ENCODE results near the gene SPINK6. TPM values are rescaled to one million over a fixed set of nuclear protein-coding genes. Genes with fewer than 3 reads are reported as not detected.

The SPINK6 gene
- total and polyA plus RNA-seq, 2 of the 4 experiments (the other 2 are of a cell fraction) = not detected

DNA sequence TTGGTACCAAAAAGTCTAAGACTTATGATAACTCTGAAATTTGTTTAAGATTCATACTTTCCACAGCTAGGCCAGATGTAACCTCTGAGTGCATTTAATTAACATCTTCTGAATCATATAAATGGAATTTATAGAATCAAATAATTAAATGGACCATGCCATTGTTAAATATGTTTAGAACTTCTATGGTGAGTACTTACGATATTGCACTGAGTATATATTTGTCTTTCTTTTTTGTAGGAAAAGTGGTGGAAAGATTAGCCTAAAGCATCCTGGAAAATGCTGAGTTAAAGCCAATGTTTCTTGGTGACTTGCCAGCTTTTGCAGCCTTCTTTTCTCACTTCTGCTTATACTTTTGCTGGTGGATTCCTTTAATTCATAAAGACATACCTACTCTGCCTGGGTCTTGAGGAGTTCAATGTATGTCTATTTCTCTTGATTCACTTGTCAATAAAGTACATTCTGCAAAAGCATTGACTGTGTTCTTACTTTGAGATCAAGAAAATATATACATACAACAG is 11.9 kb downstream of the SPINK6 start:
- Histone ChIP-seq H3K4me2 (ENCODE audit: low read depth, low read length) (no peak overlapping the region), H3K9ac (ENCODE audit: low read depth, low read length) (no peak overlapping the region), H3K27ac (ENCODE audit: insufficient read depth, low read length) (no peak overlapping the region), H3K14ac (replicated peaks; ENCODE audit: low read depth, low read length) (no peak overlapping the region), H3K4me1 (ENCODE audit: control insufficient read depth, insufficient read depth, low read length) (no peaks in the 10 kb centered on the region), H3K79me1 (ENCODE audit: low read depth in 1 of 2, low read length in 2 of 2) (no peaks in the 10 kb centered on the region), H2BK120ac (ENCODE audit: low read depth, low read length) (no peak overlapping the region), H4K8ac (ENCODE audit: low read depth in 2 of 2, low read length in 2 of 2) (no peak overlapping the region), H3K9me3 (ENCODE audit: control insufficient read depth, insufficient read depth, low read length) (no peaks in the 10 kb centered on the region), H2BK20ac (ENCODE audit: low read depth, low read length) (no peak overlapping the region), H3K4me3 (ENCODE audit: insufficient read depth, low read depth, low read length) (no peak overlapping the region), H3K56ac (ENCODE audit: extremely low read depth, insufficient read depth, low read length) (no peak overlapping the region), H2AK5ac (ENCODE audit: low read depth, low read length) (no peak overlapping the region), H3K4ac (ENCODE audit: low read depth, low read length) (no peak overlapping the region), H4K91ac (ENCODE audit: insufficient read depth, low read depth, low read length) (no peak overlapping the region), H3K23ac (ENCODE audit: low read depth, low read length) (no peak overlapping the region), H2AK9ac (replicated peaks; ENCODE audit: low read depth, low read length, poor library complexity) (no peak overlapping the region), H3K27me3 (ENCODE audit: control insufficient read depth, insufficient read depth, low read length) (no peaks in the 10 kb centered on the region), H3K18ac (ENCODE audit: low read depth, low read length) (no peak overlapping the region), H2BK5ac (ENCODE audit: low read depth, low read length, poor library complexity, severe bottlenecking) (no peak overlapping the region), H2AFZ (replicated peaks; ENCODE audit: low read length, poor library complexity) (no peak overlapping the region), H3K9me1 (ENCODE audit: insufficient read depth, low read length) (no peaks in the 10 kb centered on the region), H4K5ac (ENCODE audit: low read depth, low read length) (no peak overlapping the region), H3K36me3 (ENCODE audit: control insufficient read depth, insufficient read depth, low read length) (no peaks in the 10 kb centered on the region), H4K20me1 (ENCODE audit: insufficient read depth, low read length) (no peaks in the 10 kb centered on the region), H2BK15ac (ENCODE audit: low read depth, low read length) (no peak overlapping the region)
- dilution Hi-C loops (cut with HindIII; ENCODE audit: low sequenced_read_pairs, unreplicated experiment) (no loop called here), in situ Hi-C loops (cut with MboI; ENCODE audit: low sequenced_read_pairs) (no loop called here), intact Hi-C loops (cut with micrococcal nuclease) (no loop called here)
- ATAC-seq (ENCODE audit: low read depth) (no peak), DNase-seq (no peak)
- WGBS, 2 experiments (ENCODE audit: extremely low coverage in 2 of 2, insufficient read length in 1 of 2) = no CpG with 5 or more reads among the region's 1 CpG
- TF ChIP-seq FOS (IDR thresholded peaks at IDR 0.05; ENCODE audit: low read depth, low read length) (no peak), RCOR1 (IDR thresholded peaks at IDR 0.05; ENCODE audit: insufficient replicate concordance, low read length) (no peak), CEBPB (IDR thresholded peaks at IDR 0.05; ENCODE audit: low read depth, low read length) (no peak), NFE2L2 (IDR thresholded peaks at IDR 0.05; ENCODE audit: low read depth, low read length) (no peak), CHD1 (IDR thresholded peaks at IDR 0.05; ENCODE audit: low read depth, low read length) (no peak), SMC3 (IDR thresholded peaks at IDR 0.05; ENCODE audit: low read depth, low read length) (no peak), RFX5 (IDR thresholded peaks at IDR 0.05; ENCODE audit: low read depth, low read length) (no peak)
- TF ChIP-seq, protein P1, sequence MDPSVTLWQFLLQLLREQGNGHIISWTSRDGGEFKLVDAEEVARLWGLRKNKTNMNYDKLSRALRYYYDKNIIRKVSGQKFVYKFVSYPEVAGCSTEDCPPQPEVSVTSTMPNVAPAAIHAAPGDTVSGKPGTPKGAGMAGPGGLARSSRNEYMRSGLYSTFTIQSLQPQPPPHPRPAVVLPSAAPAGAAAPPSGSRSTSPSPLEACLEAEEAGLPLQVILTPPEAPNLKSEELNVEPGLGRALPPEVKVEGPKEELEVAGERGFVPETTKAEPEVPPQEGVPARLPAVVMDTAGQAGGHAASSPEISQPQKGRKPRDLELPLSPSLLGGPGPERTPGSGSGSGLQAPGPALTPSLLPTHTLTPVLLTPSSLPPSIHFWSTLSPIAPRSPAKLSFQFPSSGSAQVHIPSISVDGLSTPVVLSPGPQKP (IDR thresholded peaks at IDR 0.05; ENCODE audit: borderline replicate concordance, low read depth, low read length) = no peak
- BruUV-seq (replicated peaks) = no TSS peak
- POLR2A ChIA-PET (ENCODE audit: unreplicated experiment) = no interaction called here
- CTCF ChIA-PET = interaction anchor here (0.6 kb wide), 1 partner anchor 420 kb away, joined by 5 read pairs; no protein-coding TSS in a partner anchor

Measured in IMR-90 (cell line).